ENCODE results near the gene IL20RA. TPM values are rescaled to one million over a fixed set of nuclear protein-coding genes. Genes with fewer than 3 reads are reported as not detected.
A peak's percentile ranks its signal among the peaks of the same experiment; 100 is the strongest.

Gene IL20RA
- total RNA-seq, 1 experiment from 2014 or later, result 0.28 TPM

- Histone ChIP-seq H3K4me3 (ENCODE audit: insufficient read depth, low read depth, low read length) (no peak overlapping the region), H3K36me3 (replicated peaks; ENCODE audit: control insufficient read depth, insufficient read depth, low read length) (no peaks in the 10 kb centered on the region), H3K27me3 (ENCODE audit: control insufficient read depth, insufficient read depth, low read length) (no peaks in the 10 kb centered on the region)
- DNase-seq, result no peak
Measured at GRCh38 chr6:137067399-137067798, 22.6 kb upstream of the IL20RA start.

GRCh38 chr6:137058037-137058436 is 13.3 kb upstream of the IL20RA start:
- H3K4me3 ChIP-seq (ENCODE audit: insufficient read depth, low read depth, low read length), result no peak overlapping the region
- H3K36me3 ChIP-seq (replicated peaks; ENCODE audit: control insufficient read depth, insufficient read depth, low read length), result no peaks in the 10 kb centered on the region
- no peaks in the 10 kb centered on the region for H3K27me3 ChIP-seq (ENCODE audit: control insufficient read depth, insufficient read depth, low read length)
- DNase-seq, result no peak

GRCh38 chr6:137056121-137056880 is 11.5 kb upstream of the IL20RA start:
- H3K4me3 ChIP-seq (ENCODE audit: insufficient read depth, low read depth, low read length), result no peak overlapping the region
- no peaks in the 10 kb centered on the region for H3K27me3 ChIP-seq (ENCODE audit: control insufficient read depth, insufficient read depth, low read length)
- no peaks in the 10 kb centered on the region for H3K36me3 ChIP-seq (replicated peaks; ENCODE audit: control insufficient read depth, insufficient read depth, low read length)
- DNase-seq, result no peak

- Histone ChIP-seq H3K36me3 (replicated peaks; ENCODE audit: control insufficient read depth, insufficient read depth, low read length) (no peaks in the 10 kb centered on the region), H3K27me3 (ENCODE audit: control insufficient read depth, insufficient read depth, low read length) (peaks cover 3% of the 10 kb centered on the region; the same call in 1 of the 2 replicates), H3K4me3 (ENCODE audit: insufficient read depth, low read depth, low read length) (no peak overlapping the region)
- DNase-seq, result no peak
Measured at GRCh38 chr6:137051790-137052472, 7.2 kb upstream of the IL20RA start.

GRCh38 chr6:137049095-137049494 is 4.3 kb upstream of the IL20RA start:
- DNase-seq, result no peak
- peaks cover 19% of the 10 kb centered on the region for H3K27me3 ChIP-seq (ENCODE audit: control insufficient read depth, insufficient read depth, low read length)
- no peaks in the 10 kb centered on the region for H3K36me3 ChIP-seq (replicated peaks; ENCODE audit: control insufficient read depth, insufficient read depth, low read length)
- no peak overlapping the region for H3K4me3 ChIP-seq (ENCODE audit: insufficient read depth, low read depth, low read length)

GRCh38 chr6:137046871-137047412 is 2.2 kb upstream of the IL20RA start:
- no peak for DNase-seq
- Histone ChIP-seq H3K27me3 (ENCODE audit: control insufficient read depth, insufficient read depth, low read length) (peaks cover 33% of the 10 kb centered on the region), H3K36me3 (replicated peaks; ENCODE audit: control insufficient read depth, insufficient read depth, low read length) (no peaks in the 10 kb centered on the region), H3K4me3 (ENCODE audit: insufficient read depth, low read depth, low read length) (no peak overlapping the region)

- Histone ChIP-seq H3K27me3 (ENCODE audit: control insufficient read depth, insufficient read depth, low read length) (peaks cover 33% of the 10 kb centered on the region), H3K36me3 (replicated peaks; ENCODE audit: control insufficient read depth, insufficient read depth, low read length) (no peaks in the 10 kb centered on the region), H3K4me3 (ENCODE audit: insufficient read depth, low read depth, low read length) (no peak overlapping the region)
- DNase-seq, result no peak
Measured at GRCh38 chr6:137045222-137045789, 541 bp upstream of the IL20RA start.

- DNase-seq, result no peak
- H3K27me3 ChIP-seq (ENCODE audit: control insufficient read depth, insufficient read depth, low read length), result peaks cover 33% of the 10 kb centered on the region
- H3K36me3 ChIP-seq (replicated peaks; ENCODE audit: control insufficient read depth, insufficient read depth, low read length), result no peaks in the 10 kb centered on the region
- H3K4me3 ChIP-seq (ENCODE audit: insufficient read depth, low read depth, low read length), result peak overlapping the region; percentile 63
Measured at GRCh38 chr6:137043710-137044365, 927 bp downstream of the IL20RA start.

GRCh38 chr6:137040393-137040792 is 4.4 kb downstream of the IL20RA start:
- DNase-seq, result peak; percentile 10
- H3K36me3 ChIP-seq (replicated peaks; ENCODE audit: control insufficient read depth, insufficient read depth, low read length), result no peaks in the 10 kb centered on the region
- peaks cover 27% of the 10 kb centered on the region for H3K27me3 ChIP-seq (ENCODE audit: control insufficient read depth, insufficient read depth, low read length)
- no peak overlapping the region for H3K4me3 ChIP-seq (ENCODE audit: insufficient read depth, low read depth, low read length)

- no peak for DNase-seq
- peaks cover 14% of the 10 kb centered on the region for H3K27me3 ChIP-seq (ENCODE audit: control insufficient read depth, insufficient read depth, low read length)
- H3K4me3 ChIP-seq (ENCODE audit: insufficient read depth, low read depth, low read length), result no peak overlapping the region
- no peaks in the 10 kb centered on the region for H3K36me3 ChIP-seq (replicated peaks; ENCODE audit: control insufficient read depth, insufficient read depth, low read length)
Measured at GRCh38 chr6:137039010-137039409, 5.8 kb downstream of the IL20RA start.

- DNase-seq, result no peak
- H3K27me3 ChIP-seq (ENCODE audit: control insufficient read depth, insufficient read depth, low read length), result no peaks in the 10 kb centered on the region
- no peak overlapping the region for H3K4me3 ChIP-seq (ENCODE audit: insufficient read depth, low read depth, low read length)
- no peaks in the 10 kb centered on the region for H3K36me3 ChIP-seq (replicated peaks; ENCODE audit: control insufficient read depth, insufficient read depth, low read length)
Measured at GRCh38 chr6:137036566-137037300, 8.0 kb downstream of the IL20RA start.

GRCh38 chr6:137033828-137034227 is 10.9 kb downstream of the IL20RA start:
- Histone ChIP-seq H3K4me3 (ENCODE audit: insufficient read depth, low read depth, low read length) (no peak overlapping the region), H3K36me3 (replicated peaks; ENCODE audit: control insufficient read depth, insufficient read depth, low read length) (no peaks in the 10 kb centered on the region), H3K27me3 (ENCODE audit: control insufficient read depth, insufficient read depth, low read length) (no peaks in the 10 kb centered on the region)
- no peak for DNase-seq

GRCh38 chr6:137031122-137031521 is 13.6 kb downstream of the IL20RA start:
- Histone ChIP-seq H3K27me3 (ENCODE audit: control insufficient read depth, insufficient read depth, low read length) (no peaks in the 10 kb centered on the region), H3K4me3 (ENCODE audit: insufficient read depth, low read depth, low read length) (no peak overlapping the region), H3K36me3 (replicated peaks; ENCODE audit: control insufficient read depth, insufficient read depth, low read length) (no peaks in the 10 kb centered on the region)
- DNase-seq, result no peak

GRCh38 chr6:137028912-137029311 is 15.9 kb downstream of the IL20RA start:
- no peak for DNase-seq
- Histone ChIP-seq H3K36me3 (replicated peaks; ENCODE audit: control insufficient read depth, insufficient read depth, low read length) (no peaks in the 10 kb centered on the region), H3K4me3 (ENCODE audit: insufficient read depth, low read depth, low read length) (no peak overlapping the region), H3K27me3 (ENCODE audit: control insufficient read depth, insufficient read depth, low read length) (no peaks in the 10 kb centered on the region)

All from H7 (cell line).